ENCODE measurements around the gene CRY1.
"Not testable (repeated sequence)": the region's sequence is repeated elsewhere in the genome, so short reads cannot be mapped to it uniquely, and the experiment has no call there.

Gene CRY1

DNA sequence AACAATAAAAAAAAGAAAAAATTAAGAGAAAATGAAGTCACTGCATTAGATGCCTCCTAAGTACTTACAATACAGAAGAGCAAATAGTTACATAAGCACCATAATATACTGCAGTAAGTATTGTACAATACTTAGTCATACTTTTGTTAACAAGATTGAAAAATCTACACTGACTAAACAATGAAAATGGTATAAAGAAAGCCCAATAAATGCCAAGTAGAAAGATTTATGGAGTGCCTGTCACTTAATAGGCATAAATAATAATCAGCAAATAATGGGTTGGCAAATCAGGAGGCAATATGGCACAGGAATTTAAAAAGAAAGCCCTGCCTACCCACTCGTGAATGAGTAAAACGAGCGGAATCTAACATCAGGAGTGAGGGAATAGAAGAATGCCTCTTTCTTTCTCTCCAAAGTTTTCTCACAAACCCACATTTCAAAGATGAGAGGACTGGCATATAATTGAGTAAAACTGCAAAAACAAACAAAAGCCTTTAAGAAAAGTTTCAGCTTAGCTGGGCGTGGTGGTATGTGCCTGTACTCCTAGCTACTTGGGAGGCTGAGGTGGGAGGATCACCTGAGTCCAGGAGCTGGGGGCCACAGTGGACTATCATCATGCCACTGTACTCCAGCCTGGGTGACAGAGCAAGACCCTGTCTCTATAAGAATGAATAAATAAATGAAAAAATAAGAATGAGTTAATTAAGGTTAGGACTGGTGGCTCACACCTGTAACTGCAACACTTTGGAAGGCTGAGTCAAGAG lies 36.1 kb downstream of the CRY1 start:
- DNase-seq = no peak

DNA sequence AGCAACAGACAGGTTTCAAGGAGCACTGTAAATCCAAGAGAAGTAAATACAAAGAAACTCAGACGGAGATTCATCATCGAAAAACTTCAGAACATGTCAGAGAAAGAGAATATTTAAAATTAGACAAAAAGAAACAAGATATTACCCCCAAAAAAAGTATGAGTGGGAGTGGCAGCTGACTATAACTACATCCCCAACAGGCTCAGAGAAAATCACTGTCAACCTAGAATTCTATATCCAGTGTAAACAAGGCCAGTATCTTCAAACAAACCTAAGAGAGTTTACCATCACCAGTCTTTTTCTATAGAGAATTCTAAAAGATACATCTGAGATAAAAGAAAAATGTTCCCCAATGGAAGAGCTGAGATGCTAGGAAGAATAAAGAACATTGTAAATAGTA lies 39.6 kb downstream of the CRY1 start:
- no peak for DNase-seq

DNA sequence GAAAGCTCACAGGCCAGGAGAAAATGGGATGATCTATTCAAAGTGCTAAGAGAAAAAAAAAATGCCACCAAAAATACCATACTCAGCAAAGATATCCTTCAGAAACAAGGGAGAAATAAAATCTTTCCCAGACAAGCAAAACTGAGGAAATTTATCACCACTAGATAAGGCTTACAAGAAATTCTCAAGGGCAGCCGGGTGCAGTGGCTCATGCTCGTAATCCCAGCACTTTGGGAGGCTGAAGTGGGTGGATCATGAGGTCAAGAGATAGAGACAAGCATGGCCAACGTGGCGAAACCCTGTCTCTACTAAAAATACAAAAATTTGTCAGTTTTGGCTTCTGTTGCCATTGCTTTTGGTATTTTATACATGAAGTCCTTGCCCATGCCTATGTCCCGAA lies 48.2 kb downstream of the CRY1 start:
- no peak for DNase-seq

DNA sequence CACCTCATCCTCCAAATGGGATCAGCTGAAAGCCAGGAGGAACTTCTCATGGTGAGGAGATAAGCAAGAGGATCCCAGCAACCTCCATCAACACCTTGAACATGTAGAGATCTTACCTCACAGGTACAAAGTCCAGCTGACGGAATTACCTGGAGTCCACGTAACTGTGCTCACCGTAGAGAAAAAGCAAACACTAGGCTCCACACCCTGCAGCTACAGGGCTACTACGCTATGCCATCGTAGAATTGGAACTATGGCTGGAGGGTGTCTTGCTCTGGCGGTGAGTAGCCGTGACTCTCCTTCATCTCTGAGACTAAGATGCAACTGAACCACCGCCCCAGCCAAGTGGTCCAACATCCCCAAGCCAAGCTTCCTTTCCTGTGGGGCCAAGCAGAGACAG lies 50.5 kb downstream of the CRY1 start:
- no peak for DNase-seq

DNA sequence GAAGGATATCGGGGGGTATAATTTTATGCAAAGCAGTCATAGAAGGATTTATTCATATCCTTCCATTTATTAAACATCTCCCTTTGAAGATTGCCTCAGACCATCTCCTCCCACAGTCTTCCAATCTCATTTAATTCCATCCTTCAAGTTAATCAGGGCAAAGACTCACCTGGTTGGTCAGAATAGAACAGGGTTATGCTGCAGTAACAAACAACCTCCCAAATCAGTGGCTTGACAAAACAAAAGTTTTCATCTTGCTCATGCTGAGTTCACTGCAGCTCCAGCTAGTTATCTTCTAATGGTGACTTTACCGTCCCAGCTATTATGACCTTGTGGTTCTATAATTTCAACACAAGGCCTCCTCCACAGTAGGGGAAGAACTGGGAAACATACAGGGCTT lies 57.6 kb downstream of the CRY1 start:
- DNase-seq = no peak

DNA sequence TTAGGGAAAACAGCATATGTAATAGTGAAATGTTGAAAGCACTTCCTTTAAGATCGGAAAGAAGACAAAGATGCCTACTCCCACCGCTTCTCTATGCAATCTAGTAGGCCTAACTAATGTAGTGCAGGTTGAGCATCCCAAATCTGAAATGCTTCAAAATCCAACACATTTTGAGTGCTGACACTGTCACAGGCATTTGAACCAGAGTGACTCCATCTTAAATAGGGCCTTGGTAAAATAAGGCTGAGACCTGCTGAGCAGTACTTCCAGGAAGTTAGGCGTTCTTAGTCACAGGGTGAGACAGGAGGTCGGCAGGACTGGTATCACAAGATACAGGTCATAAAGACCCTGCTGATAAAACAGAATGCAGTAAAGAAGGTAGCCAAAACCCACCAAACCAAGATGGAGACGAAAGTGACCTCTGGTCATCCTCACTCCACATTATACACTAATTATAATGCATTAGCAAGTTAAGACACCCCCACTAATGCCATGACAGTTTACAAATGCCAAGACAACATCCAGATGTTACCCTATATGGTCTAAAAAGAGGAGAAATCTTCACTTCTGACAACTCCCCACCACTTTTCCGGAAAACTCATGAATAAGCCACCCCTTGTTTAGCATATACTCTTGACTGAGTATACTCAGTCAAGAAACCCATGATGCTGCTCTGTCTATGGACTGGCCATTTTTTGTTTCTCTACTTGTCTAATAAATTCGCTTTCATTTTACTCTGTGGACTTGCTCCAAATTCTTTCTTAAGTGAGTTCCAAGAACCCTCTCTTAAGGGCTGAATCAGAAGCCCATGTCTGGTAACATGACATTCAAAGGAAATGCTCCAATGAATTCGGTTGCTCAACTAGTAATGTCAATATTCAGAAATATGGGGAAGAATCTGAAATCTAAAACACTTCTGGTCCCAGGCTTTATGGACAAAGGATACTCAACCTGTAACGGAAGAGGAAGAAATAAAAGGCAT lies 59.3 kb downstream of the CRY1 start:
- DNase-seq = no peak

DNA sequence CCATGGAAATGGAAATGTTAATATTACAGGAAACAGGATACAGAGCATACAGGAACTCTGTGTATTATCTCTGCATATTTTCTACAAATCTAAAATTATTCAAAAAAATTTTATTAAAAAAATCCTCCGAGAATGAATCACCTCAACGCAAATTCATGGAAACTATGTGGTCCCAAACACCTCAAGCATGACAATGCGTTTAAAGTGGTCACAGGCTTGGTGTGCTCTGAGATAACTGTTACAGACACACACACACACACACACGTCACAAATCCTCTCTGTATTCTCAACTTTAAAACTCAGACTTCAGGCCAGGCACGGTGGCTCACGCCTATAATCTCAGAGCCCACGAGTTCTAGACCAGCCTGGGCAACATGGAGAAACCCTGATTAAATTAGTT lies 61.1 kb downstream of the CRY1 start:
- DNase-seq = no peak

DNA sequence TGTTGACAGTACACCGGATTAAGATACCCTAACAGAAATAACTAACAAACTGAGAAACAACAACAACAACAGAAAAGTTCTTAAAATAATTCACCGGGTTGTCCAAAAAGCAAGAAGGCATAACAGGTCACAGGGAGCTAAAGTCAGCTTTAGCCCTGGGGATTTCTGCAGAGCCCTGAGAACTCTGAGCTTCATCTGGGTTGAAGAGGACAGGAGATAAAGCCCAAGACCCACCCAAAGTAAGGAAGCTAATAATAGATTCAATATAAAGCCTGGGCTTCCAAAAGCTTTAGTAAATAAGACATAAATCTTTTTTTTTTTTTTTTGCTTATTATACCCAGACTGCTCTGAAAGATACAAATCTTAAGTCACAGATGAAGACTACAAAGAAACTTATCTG lies 62.3 kb downstream of the CRY1 start:
- no peak for DNase-seq

DNA sequence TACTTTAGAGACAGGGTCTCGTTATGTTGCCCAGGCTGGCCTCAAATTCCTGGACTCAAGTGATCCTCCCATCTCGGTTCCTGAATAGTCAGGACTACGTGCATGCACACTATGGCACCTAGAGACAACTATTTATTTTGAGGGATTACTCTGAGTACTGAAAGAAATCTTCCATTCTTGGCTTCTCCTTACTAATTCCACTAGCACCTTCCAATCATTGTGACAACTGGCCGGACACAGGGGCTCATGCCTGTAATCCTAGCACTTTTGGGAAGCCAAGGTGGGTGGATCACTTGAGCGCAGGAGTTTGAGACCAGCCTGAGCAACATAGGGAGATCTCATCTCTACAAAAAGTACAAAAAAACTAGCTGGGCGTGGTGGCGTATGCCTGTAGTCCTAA lies 64.3 kb downstream of the CRY1 start:
- DNase-seq = no peak

DNA sequence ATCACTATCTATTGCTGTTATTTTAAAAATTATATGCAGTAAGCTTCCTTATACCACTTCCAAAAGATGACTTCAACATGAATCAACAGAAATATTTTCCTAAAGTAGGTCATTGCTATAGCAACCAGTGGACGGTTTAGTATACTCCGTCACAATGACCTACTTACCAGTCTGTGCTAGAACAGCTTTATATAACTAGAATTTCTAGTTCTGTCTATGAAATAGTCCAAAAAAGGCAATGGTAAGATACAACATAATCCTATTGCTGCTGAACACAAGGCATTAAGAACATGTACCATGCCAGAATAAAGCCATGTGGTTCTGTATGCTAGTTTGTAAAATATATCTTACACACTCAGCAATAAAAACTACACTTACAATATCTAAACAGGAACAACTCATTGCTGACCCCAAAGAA lies 65.7 kb downstream of the CRY1 start:
- no peak for DNase-seq

DNA sequence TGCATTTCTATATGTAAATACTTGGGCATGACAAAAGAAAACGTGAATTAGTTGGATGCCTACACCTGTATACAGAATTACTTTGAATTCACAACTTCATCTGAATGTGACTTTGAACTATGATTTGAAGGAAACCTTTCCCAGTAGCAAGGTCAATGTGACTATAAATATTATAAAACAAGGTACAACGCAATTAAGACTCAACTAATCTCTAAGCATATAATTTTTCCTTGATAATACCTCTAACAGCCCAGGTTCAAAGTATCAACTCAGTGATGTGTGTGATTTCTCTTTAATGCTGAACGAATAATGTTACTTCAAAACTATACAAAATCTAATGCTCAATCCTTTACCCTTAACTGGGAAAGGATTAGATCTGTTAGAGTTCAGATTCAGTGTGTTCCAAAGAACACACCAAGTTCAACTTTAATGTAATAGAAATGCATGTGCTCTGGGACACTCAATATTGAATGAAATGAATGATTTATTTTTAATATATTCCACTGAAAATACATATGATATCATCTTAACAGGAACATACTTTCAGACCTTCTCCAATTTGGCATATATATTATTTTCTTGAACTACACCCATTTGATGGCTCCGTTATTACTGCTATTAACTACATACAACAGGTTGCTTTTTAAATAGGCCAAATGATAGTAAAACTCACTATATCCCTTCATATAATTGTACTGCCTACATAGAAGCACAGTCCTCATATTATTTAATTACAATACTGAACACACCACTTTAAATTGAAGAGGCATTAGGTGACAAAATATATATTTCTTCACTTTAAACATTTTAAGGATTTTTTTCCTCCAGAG lies 66.3 kb downstream of the CRY1 start:
- no peak for DNase-seq

DNA sequence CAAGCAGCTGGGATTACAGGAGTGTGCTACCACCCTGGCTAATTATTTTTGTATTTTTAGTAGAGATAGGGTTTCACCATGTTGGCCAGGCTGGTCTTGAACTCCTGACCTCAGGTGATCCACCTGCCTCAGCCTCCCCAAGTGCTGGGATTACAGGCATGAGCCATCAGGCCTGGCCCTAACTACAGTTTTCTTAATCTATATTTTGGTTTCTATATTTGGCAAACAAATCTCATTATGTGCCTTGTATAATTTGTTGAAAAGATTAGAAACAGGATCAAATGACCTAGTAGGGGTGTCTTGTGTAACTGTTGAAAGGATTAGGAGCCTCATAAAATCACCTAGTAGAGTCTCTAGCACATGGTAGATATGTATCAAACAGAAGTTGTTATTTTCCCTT lies 67.0 kb downstream of the CRY1 start:
- DNase-seq = not testable (repeated sequence)

DNA sequence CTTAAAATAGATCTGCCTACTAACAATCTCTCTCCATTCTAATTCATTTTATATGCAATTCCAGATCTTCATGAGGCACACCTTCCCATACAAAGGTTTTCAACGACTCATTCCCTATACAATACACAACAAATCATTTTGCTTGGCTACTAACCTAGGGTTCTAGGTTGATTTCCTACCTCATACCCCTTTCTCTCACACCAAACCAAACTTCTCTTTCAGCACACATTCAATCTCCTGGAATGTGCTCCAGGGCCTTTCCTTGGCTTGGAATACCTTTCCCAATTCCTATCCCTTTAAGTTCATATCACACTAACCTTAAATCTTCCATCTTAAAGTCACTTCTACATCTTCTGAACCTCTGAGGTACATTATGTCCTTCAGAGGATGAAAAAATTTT lies 67.7 kb downstream of the CRY1 start:
- DNase-seq = no peak

DNA sequence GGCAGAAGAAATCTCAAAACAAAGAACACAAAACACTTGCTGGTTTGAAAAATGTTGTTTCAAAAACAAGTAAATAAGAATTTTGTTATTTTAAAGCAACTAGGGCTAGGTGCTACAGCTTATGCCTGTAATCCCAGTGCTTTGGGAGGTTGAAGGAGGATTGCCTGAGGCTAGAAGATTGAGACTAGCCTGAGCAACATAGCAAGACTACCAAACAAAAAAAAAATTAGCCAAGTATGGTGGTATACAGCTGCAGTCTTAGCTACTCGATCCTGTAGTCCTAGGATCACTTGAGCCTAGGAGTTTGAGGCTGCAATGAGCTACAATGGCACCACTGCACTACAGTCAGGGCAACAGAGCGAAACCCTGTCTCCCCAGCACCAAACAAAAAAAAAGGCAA lies 73.8 kb downstream of the CRY1 start:
- no peak for DNase-seq

DNA sequence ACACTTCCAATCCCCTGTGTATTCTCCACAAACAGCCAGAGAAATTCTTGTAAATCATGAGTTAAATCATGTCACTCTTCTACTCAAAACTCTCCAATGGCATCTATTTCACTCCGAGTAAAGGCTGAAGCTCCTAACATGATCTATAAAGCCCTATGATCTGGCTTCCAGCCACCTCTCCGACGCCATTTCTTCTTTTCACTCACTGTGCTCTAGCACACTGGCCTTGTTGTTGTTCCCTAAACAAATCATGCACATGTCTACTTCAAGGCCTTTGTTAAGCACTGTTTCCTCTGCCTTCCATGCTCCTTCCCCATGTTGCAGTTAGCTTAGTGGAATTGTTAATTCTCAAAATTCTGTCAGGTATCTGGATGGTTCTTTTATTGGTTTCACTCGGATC lies 76.3 kb downstream of the CRY1 start:
- no peak for DNase-seq

DNA sequence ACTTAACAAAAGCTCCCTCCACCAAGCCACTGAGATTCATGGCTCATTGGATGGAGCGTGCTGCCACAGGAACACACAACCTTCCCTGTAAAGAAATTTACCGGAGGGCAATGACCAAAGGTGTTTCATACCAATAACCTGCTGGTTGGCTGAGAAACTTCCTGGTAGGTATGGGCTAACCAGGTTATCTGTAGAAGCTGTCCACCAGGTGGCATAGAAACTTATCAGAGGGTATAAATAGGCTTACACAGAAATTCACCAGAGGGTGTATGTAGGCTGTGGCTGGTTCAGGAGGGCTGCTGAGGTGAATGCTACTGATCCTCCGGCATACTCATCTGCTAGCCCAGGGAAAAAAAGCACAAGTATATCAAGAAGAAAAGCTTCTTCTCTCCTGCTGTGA lies 79.3 kb downstream of the CRY1 start:
- DNase-seq = no peak

DNA sequence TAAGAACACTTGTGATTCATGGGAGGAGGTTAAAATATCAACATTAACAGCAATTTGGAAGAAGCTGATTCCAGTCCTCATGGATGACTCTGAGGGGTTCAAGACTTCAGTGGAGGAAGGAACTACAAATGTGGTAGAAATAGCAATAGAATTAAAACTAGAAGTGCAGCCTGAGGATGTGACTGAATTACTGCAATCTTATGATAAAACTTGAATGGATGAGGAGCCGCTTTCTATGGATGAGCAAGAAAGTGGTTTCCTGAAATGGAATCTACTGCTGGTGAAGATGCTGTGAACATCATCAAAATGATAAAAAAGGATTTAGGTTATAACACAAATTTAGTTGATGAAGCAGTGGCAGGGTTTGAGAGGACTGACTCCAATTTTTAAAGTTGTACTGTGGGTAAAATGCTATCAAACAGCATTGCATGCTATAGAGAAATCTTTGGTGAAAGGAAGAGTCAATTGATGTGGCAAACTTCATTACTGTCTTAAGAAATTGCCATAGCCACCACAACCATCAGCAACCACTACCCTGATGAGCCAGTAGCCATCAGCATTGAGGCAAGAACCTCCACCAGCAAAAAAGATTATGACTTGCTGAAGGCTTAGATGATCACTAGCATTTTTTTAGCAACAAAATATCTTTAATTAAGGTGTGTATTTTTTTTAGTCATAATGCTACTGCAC lies 80.5 kb downstream of the CRY1 start:
- DNase-seq = no peak

DNA sequence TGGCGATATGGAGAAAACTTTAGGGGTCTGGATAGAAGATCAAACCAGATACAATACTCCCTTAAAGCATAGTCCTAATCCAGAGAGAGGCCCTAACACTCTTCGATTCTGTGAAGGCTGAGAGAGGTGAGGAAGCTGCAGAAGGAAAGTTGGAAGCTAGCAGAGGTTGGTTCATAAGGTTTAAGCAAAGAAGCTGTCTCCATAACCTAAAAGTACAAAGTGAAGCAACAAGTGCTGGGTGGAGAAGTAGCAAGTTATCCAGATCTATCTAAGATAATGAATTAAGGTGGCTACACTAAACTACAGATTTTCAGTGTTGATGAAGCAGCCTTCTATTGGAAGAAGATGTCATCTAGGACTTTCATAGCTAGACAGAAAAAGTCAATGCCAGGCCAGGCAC lies 81.8 kb downstream of the CRY1 start:
- DNase-seq = no peak

DNA sequence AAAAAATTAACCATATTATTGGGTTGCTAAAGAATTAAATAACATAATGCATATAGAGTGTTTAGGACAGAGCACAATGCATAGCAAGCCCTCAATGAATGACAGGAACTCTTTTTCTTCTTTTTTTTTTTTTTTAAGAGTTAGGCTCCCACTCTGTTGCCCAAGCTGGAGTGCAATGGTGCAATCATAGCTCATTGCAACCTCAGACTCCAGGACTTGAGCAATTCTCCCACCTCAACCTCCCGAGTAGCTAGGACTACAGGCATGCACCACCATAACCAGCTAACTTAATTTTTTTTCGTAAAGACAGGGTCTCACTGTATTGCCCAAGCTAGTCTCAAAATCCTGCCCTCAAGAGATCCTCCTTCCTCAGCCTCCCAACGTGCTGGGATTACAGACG lies 85.9 kb downstream of the CRY1 start:
- DNase-seq = no peak

DNA sequence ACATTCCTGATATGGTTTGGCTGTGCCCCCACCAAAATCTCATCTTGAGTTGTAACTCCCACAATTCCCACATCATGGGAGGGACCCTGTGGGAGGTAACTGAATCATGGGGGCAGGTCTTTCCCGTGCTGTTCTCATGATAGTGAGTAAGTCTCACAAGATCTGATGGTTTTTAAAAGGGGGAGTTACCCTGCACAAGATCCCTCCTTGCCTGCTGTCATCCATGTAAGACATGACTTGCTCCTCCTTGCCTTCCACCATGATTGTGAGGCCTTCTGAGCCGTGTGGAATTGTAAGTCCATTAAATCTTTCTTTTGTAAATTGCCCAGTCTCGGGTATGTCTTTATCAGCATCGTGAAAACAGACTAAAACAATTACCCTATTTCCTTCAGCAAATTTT lies 90.7 kb downstream of the CRY1 start:
- not testable (repeated sequence) for DNase-seq

DNA sequence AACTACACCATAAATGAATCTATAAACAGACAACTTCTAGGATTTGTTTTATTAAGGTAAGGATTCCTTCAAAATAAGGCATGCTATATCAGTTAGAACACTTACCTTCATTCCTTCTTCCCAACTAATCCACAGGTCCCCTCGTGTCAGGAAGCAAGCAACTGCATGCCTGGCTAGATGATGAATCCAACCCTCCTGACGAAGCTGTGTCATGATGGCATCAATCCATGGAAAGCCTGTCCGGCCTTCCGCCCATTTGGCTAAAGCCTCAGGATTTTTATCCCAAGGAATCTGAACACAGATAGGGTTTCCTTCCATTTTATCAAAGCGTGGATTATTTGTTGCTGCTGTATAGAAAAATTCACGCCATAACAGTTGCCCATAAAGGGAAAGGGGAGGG lies 93.9 kb downstream of the CRY1 start:
- DNase-seq = no peak

DNA sequence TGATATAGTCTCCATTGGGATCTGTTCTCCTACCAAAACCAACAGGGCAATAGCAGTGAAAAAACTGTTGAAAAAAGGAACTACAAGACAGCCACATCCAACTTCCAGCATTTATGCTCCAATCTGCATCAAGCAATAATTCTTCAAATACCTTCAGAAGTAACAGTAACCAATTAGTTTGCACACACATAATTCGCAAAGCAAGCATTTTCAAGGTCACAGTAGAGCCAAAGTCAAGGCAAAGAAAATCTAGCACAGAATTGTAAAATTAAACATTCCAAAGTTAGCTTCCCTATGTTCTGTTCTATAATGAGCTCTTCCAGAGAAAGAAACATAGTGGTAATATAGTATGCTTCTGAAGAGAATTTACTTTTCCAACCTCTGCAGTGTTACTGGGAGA lies 95.4 kb downstream of the CRY1 start:
- DNase-seq = no peak

DNA sequence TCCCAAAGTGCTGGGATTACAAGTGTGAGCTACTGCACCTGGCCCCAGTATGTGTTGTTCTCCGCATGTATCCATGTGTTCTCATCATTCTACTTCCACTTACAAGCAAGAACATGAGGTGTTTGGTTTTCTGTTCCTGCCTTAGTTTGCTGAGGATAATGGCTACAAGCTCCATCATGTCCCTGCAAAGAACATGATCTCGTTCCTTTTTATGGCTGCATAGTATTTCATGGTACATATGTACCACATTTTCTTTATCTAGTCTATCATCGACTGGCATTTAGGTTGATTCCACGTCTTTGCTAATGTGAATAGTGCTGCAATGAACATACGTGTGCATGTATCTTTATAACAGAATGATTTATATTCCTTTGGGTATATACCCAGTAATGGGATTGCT lies 97.2 kb downstream of the CRY1 start:
- DNase-seq = not testable (repeated sequence)

Data from GDM1 (cell line).